ENCODE measurements around the gene COG3.

- TF ChIP-seq, protein P1, sequence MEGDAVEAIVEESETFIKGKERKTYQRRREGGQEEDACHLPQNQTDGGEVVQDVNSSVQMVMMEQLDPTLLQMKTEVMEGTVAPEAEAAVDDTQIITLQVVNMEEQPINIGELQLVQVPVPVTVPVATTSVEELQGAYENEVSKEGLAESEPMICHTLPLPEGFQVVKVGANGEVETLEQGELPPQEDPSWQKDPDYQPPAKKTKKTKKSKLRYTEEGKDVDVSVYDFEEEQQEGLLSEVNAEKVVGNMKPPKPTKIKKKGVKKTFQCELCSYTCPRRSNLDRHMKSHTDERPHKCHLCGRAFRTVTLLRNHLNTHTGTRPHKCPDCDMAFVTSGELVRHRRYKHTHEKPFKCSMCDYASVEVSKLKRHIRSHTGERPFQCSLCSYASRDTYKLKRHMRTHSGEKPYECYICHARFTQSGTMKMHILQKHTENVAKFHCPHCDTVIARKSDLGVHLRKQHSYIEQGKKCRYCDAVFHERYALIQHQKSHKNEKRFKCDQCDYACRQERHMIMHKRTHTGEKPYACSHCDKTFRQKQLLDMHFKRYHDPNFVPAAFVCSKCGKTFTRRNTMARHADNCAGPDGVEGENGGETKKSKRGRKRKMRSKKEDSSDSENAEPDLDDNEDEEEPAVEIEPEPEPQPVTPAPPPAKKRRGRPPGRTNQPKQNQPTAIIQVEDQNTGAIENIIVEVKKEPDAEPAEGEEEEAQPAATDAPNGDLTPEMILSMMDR (IDR thresholded peaks at IDR 0.05; ENCODE audit: insufficient read depth, low read length): no peak
- TF ChIP-seq GABPA (IDR thresholded peaks at IDR 0.05; ENCODE audit: low read depth) (no peak), REST (IDR thresholded peaks at IDR 0.05; ENCODE audit: insufficient replicate concordance, low read depth) (no peak)
Observed at GRCh38 chr13:45544520-45544919, 79.8 kb downstream of the COG3 start.

All from HL-60 (cell line).